Cerebellar cortex (tissue), 1 donor: ENCODE data around the gene SLC36A1.
A peak's percentile ranks its signal among the peaks of the same experiment; 100 is the strongest.

Source experiments
- DNase-seq: peaks from one replicate; pipeline ENCODE4 v3.0.0-alpha.2; 2015; ENCODE audit warnings: low spot score

Gene SLC36A1

DNA sequence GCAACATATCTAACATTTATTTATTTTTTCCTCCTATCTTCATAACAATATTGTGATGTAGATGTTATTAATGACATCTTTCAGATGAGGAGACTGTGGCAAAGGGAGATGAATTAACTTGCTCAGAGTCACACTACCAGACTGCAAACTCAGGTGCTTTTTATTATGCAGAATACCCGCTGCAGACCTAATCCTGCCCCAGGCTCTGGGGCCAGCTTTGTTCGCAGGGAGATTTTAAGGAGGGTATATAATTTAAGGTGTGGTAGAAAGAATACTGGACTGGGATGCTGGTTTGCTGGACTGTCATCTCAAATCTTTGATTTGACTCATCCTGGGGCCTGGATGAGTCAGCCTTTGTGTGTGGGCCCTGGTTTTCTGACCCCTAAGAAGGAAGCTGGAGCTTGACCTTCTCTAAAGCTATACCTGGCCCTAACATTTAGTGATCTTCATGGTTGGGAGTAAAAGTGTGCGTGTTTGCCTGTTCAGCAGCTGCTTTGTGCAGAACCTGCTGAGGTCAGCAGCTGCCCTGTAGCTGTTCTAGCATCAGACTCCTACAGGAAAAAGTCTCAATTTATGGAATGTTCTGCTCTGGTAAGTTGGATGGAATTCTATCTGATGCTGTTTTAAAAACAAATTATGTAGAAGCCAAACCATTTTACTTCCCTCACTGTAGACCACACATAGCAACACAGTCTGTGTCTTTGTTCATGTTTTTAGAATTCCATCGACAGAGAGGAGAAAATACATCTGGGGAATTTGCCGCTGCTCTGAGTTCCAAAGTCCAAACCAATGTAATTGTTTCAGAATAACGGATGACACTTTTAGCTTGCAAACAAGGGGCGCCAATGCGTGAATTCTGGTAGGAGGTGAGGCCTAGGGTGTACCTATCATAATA, 4.5 kb downstream of the SLC36A1 start:
- DNase-seq, result no peak

DNA sequence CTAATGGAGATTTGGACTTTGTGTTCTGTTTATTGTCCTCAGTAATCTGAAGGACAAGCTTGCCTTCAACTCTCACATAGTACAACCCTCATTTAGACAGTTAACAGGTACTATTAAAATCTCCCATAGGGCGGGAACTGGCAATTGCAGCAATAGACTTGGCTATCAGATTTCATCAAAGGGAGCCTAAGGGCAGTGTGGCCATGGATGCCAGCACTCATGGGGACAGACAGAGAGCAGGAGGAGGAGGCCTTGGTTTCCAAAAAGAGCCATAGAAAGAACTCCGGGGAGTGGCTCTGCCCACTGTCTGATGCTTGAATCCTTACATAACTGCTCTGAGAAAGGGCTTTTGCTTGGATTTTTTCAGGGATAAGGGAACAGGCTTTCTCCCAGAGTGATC, 6.8 kb downstream of the SLC36A1 start:
- peak; percentile 54 for DNase-seq

DNA sequence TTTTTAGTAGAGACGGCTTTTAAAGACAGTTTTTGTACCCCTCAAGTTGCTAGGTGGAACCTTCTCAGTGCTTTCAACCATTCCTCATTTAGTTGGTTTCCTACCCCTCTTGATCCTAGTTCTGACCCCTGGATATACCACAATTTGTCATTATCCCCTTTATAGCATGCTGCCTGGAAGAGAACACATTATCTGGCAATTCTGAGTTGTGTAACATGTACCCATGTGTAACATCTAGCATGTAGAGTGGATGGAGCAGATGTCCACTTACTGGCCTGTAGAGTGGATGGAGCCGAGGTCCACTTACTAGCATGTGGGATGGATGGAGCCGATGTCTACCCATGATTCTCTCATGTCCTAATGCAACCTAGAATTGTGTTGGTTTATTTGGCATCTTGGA, 7.5 kb downstream of the SLC36A1 start:
- no peak for DNase-seq

DNA sequence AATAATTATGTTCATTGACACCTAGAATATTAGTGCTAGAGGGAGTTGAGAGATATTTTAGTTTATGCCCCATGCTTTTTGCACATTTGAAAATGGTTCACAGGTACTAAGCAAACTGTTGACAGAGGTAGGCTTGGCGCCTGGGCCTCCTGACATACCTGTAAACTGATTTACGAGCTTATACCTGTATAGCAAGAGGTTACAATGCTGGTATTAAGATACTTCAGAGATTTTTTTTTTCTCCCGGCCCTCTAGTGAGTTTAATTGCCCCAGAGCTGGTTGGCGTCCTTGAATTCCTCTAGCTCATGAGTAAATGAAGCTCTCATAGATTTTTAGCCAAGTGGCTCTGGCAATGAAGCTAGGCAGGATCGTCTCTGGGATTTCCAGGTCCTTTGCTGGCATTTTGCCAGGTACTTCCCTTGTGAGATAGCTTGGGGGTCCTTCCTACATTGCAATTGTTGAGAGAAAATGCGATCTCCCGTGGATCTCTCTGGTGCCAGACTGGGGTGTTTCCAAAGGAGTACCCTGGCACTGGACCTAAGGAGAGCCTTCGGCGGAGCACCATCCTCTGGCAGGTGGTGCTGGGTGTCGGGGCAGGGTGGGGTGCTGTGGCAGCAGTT, 9.0 kb downstream of the SLC36A1 start:
- no peak for DNase-seq

DNA sequence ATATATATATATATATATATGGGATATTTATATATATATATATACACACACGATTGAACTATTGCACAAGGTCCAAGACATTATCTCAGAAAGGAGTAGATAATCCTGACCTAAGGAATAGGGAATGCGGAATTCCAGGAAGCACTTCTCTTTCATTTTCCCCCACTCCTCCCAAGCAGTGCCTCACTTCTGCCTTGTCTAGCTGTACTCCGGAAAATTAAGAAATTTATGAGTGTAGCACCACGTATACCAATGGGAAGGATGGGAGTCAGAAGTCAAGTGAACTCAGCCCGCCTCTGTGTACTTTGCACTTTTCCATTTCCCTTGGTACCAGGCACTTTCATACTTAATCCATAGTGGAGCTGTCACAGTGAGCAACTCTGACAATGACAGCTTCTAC, 10.9 kb downstream of the SLC36A1 start:
- no peak for DNase-seq

DNA sequence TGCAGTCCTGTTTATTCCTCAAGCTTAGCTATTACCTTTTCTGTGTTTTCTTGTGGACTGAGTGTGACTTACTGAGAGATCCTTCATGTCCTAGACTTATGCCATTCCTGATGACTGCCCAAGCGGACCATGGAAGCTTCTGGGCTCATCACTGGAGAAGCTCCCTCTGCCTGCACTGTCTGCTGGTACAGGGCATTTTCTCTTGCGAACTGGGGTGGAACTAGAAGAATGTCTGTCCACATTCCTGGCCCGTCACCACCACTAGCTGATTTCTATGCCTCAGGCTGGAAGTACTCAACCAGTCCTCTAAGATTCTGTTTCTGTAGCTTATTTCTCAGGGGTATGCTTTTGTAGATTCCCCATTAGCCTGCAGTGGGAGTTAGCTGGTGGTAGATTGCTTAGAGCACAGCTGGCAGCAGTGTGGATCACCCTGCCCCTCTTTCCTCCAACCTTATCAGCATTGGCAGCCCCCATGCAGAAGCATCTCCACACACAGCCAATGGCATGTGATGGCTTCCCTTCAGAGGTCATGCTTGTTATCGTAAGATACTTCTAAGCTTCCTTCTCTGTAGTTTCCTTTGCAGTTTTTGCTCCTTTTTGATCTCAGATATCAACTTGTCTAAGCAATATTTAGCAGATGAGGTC, 12.4 kb downstream of the SLC36A1 start:
- no peak for DNase-seq

DNA sequence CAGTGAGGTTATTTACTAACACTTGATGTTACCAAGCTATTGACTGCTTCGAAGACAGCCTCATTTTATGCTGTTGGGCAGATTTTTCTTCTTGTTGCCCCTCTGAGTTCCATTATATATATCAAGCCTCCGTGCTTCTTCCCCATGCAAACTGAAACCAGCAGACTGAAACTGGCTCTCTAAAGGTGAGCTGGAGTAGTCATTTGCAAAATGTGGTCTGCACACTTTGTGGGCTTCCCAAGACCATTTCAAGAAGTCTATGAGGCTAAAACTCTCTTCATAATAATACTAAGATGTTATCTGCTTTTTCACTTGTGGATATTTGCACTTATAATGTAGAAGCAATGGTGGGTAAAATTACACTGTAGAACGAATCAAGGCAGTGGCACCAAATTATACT, 13.9 kb downstream of the SLC36A1 start:
- no peak for DNase-seq

DNA sequence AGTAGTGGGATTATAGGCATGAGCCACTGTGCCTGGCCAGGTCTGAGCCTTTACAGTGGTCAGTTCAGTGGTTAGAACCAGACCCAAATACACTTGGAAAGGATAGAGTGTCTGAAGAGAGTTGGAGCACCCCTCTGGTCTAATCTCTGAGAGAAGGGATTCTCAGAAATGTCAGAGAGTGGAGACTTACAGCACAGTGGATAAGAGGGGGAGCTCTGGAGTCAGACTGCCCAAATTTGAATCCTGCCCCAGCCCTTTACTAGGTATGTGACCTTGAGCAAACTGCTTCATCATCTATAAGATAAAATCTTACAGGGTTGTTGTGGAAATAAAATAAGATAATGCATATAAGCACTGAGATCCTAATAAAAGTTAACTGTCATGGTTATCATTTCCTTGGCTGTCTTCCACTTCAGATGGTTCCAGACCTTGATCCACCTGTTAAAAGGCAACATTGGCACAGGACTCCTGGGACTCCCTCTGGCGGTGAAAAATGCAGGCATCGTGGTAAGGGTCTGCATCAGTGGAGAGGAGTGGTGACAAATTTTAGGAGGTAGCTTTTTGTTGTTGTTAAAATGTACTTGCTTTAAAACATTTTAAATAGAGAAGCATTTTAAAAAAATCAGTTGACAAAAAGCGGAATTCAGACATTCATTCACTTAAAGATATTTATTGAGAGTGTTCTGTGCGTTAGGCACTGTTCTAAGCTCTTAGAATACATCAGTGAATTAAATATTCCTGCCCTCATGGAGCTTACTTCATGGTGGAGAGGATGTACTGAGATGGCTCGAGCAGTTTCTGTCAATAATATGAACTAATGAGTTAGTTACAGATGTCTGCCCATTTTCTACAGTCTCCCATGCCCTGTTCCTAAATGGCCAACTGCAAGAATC, 16.0 kb downstream of the SLC36A1 start:
- no peak for DNase-seq

DNA sequence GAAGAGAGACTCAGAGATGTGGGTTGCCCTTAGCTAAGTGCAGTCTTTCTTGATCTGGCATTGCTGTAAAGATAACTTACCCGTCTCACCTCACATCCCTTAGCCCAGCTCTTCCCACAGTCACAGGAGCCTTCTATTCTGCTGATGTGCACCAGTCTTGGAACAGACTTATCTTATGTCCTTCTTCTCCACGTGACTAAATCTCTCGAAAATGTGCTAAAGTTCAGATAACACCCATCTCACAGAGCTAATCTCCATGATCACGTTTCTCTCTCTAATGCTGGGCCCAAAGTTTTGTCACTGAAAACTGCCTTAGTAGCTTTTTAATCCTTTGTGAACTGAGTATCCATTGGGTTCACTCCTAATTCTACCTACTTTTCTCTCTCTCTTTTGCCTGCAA, 16.7 kb downstream of the SLC36A1 start:
- no peak for DNase-seq

DNA sequence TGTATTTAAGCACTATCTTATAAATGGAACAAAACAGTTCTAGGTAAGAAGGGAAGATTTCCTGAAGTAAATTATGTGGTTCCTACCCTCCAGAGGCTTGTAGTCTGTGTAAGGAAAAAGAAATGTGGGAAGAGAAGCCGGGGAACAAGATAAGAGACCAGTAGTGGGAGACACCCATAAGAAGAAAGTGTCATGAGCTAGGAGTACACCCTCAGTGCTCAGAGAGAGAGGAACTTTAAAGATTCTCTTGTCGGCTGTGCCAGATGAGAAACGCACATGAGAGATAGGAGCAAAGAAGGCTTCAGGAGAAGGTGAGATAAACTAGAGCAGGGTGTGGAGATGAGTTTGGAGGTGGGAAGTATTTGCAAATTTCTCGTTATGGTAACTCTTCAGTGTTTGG, 18.1 kb downstream of the SLC36A1 start:
- no peak for DNase-seq

DNA sequence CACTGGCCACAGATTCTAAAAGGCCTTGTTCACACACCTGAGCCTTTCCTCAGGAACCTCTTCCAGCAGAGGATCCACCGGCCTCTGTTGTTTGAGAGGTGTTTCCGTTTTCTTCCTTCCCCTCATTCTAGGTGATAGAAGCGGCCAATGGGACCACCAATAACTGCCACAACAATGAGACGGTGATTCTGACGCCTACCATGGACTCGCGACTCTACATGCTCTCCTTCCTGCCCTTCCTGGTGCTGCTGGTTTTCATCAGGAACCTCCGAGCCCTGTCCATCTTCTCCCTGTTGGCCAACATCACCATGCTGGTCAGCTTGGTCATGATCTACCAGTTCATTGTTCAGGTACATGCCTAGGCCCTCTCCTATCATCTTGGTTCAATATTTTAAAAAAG, 20.2 kb downstream of the SLC36A1 start:
- no peak for DNase-seq

DNA sequence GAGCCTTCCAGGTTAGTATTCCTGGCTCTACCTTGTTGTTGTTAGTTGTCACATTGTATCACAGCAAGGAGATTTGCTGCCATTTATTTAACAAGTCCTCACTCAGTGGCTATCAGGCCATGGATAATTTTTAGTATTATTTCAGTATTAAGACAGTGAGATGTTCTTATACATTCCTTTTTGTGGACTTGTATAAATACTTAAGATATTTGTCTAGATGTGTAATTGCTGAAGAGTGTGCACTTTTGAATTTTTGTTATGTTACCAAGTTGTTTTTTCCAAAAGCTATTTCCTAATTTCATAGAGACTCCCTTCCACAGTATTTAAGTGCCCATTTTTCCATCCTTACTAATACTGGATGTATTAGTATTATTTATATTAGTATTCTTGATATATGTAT, 22.0 kb downstream of the SLC36A1 start:
- DNase-seq, result no peak

DNA sequence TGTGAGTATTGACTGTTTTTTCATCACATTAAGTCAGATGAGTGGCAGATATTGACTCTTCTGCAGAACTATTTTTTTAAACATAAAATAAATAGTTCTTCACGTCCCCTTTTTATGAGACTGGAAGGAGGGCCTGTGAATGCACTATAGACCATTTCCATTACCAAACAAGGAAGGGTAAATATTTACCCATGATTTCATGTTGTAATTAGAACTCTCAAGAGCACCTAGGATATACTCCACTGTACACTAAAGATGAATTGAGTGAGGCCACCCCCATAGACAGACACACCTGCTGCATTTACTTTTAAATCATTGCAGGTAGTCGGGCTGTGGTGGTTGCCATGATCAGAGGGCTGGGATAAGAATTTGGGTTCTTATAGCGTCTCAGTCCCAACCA, 22.6 kb downstream of the SLC36A1 start:
- no peak for DNase-seq

DNA sequence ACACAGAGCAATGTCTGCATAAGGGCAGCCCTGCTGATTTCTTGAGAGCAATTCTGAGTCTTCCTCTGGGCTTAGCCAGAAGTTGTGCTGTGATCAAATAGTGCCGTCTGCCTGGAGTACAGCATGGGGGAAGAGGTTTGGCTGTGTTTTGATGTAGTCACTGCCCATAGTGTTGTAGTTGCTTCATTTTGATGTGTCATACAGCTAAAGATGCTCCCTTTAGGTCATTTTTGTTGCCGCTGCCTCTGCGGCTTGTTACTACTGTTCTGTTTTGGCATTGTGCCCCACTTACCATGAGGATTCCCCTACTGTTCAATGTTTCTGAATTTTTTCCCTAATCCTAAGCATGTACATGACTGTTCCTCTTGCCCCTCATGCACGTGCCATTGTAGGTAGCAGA, 23.0 kb downstream of the SLC36A1 start:
- peak; percentile 50 for DNase-seq

DNA sequence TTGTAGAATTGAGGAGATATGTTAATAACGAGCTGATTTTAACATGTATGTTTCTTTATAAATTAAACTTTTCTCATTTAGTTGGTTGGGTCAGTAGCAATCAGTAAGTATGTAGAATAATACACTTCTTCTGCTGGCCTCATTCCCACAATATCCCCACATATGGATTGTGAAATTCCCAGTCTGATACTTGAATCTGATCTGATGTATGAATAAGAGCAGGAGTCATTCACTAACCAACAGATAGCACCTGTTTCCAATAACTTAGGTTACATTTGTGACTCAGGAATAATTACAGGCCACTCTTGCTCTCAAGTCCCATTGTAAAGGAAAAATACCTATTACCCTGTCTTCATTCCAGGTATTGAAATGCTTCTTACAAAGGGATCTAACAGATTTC, 23.9 kb downstream of the SLC36A1 start:
- no peak for DNase-seq

DNA sequence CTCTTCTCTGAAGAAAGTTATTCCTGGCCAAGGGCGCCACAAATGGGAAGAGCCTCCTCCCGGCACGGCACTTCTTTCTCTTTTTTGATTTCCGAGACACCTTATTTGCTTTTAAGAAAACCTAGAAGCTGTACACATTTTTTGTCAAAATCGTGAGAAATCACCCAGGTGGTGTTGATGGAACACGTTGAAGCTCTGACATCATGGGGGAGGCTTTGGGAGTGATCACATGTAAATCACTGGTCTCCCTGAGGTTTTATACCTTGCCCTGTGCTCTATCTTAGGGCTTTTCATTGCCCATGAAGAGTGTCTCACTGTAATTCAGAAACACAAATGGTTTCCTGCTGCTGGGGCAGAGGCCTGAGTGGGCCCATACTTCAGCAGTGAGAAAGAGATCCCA, 27.4 kb downstream of the SLC36A1 start:
- no peak for DNase-seq

DNA sequence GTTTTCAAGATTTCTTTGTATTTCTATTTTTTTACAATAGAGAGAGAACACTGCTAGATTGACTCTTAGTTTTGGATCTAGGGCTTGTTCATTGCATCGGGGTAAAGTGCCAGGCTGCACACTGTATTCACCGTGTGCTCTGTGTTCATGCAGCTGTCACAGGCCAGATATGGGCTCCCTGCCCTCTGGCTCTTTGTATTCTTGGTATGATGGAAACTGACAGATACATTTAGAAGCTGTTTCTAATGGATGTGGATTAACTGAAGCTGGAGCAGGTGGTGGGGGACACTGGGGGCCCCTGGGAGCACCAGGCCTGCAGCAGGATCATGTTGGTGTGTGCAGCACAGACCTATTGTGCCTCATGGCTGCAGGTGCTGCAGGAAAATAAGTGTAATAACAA, 28.0 kb downstream of the SLC36A1 start:
- DNase-seq, result peak; percentile 63

DNA sequence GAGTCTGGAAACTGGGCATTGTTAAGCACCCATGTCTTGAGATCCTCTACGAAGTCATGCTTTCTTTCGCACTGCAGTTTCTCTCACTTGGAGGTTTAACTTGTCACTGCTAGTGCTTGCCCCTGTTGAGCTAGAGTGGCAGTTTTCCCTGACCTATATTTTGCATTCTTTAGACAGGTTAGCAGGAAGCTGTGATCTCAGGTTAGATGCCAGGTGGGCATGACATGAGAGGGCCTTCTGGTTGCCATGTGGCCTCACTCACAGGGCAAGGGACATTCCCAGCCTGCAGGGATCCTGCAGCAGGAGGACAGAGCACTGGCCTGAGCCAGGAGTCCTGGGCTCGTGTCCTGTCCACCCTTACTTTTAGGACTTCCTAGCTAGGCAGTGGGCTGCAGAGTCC, 28.6 kb downstream of the SLC36A1 start:
- peak; percentile 91 for DNase-seq

DNA sequence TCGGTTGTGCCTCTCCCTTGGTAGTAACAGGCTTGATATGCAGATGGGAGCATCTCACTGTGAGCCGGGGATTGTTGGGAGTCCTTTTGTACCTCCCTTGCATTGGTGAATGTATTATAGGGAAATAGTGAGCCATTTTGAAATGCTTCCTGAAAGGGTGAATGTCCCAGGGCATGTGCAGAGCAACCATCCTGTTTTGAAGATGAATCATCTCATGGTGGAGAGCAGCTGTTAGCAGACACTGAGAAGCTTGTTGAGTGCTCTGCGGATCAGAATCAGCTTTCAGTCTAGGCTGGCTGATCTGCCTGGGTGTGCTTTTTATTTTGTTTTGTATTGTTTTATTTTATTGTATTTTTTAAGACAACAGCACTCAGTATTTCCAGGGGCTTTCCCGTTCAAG, 29.7 kb downstream of the SLC36A1 start:
- no peak for DNase-seq

DNA sequence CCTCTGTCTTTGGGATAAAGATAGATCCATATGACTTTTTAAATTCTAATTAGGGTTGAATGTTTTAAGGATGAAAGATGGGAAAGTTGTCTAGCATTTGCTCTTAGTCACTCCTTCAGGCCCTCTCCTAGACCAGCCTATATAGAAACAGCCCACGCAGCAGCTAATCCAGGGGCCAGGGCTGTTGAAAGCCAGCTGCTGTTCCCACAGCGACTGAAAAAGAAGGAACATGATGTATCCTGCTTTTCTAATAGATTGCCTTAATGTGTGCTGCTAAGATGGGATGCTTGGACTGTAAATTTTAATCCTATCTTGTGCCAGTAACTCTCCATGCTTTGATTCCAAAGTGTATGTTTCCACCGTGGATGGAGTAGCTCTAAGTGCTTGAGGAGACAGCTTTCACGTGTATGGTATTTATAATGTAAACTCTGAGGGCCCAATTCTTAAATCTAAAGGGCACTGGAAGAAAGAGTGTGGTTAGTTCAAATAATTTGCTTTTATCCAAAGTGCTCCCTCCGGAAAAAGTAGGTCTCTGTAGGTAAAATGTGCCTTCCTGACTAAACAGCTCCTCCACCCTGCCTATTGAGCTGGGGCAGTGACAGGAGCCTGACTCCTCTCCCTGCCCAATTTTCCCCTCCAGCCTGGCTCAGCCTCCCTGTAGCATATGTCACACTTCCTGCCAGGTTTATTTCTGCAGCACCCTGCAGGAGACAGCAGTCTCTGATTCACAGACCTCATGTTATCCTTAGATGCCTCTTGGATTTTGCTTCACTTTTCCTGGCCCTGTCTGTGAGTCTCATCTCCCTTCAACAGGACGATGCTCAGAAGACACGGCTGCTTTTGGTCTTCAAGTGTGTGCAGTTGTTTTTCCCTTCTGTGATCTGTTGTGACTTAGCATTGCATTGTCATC, 33.2 kb downstream of the SLC36A1 start:
- peak; percentile 98 for DNase-seq

DNA sequence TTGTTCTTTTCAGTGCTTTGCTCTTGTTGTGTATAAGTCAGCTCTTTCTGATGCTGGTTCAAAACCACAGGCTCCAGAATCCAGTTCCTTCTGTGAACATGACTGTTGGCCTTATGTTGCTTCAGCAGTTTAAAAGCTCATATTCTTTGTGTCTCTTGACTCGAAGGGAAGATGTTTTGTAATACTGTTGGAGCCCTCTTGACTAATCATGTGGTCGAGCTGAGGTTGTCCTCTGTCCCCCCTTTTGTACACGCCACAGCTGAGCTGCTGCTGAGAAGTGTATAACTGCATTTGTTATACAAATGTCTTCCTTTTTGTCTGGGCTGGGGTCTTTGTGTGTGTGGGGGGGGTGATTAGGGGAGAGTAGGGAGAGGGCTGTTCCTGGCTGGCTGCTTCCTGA, 35.8 kb downstream of the SLC36A1 start:
- no peak for DNase-seq
